ENCODE data around the gene ARF1. TPM values are rescaled to one million over a fixed set of nuclear protein-coding genes. Genes with fewer than 3 reads are reported as not detected.

Gene ARF1
- total and polyA plus RNA-seq, 2 of the 13 experiments (the other 11 are each of a cell fraction or from before 2014, with no cell fraction given), result 186 to 327 TPM

DNA sequence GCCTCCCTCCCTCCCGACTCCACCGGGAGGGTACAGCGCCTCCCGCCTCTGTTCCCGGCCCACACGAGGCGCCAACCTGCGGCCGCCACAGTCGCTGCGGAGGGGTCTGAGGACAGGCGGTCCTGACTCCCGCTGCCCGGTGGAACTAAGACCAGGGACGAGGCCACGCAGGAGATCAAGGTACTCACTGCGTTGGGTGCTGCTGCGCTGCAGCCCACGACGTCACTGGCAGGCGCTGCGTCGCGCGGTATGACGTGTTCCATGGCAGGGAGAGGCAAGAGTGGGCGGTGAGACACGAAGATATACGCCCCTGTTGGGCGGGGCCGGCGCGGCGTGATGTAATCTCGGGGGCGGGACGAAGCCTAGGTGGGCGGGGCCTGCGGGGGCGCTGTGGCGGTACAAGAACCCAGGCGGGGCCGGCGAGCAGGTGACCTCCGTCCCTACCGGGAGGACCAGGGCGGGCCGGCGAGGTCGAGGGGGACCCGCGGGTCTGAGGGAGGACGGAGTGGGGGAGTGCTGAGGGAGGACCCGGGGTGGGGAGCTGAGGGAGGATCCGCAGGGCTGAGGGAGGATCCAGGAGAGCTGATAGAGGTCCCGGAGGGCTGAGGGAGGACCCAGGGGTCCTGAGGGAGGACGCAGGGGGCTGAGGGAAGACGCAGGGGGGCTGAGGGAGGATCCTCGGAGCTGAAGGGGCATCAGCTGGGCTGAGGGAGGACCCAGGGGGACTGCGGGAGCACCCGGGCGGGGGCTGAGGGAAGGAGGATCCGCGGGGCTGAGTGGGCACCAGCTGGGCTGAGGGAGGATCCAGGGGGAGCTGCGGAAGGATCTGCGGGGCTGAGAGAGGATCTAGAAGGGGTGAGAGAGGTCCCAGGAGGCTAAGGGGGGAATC is 26.8 kb downstream of the ARF1 start, which contains the start of gene MRPL55 (continued):
- TF ChIP-seq KLF6 (CRISPR knock-in tag; IDR thresholded peaks at IDR 0.05) (peak; percentile 34; the same call in 1 of the 2 replicates), TBL1XR1 (IDR thresholded peaks at IDR 0.05; ENCODE audit: borderline replicate concordance, low read length, partially characterized antibody) (no peak), KDM6A (CRISPR knock-in tag; IDR thresholded peaks at IDR 0.05; ENCODE audit: low read depth) (peak; percentile 17; the same call in 1 of the 2 replicates), NCOA5 (CRISPR knock-in tag; IDR thresholded peaks at IDR 0.05) (no peak), ZNF775 (CRISPR knock-in tag; IDR thresholded peaks at IDR 0.05; ENCODE audit: borderline replicate concordance) (no peak), ZSCAN30 (CRISPR knock-in tag; IDR thresholded peaks at IDR 0.05) (0 out of 2 replicates have a peak, but pooled peaks have one; percentile 19), SMAD3 (CRISPR knock-in tag; IDR thresholded peaks at IDR 0.05) (peak; percentile 53; the same call in 1 of the 2 replicates), NR2F1 (CRISPR knock-in tag; IDR thresholded peaks at IDR 0.05) (peak in 1 of 2 experiments; percentile 34; a peak in 1 of 4 replicates), ZNF670 (CRISPR knock-in tag; IDR thresholded peaks at IDR 0.05; ENCODE audit: borderline replicate concordance) (peak; percentile 97), SAFB2 (CRISPR knock-in tag; IDR thresholded peaks at IDR 0.05; ENCODE audit: borderline replicate concordance, low read depth) (0 out of 2 replicates have a peak, but pooled peaks have one; percentile 49), KLF13 (CRISPR knock-in tag; IDR thresholded peaks at IDR 0.05) (0 out of 2 replicates have a peak, but pooled peaks have one; percentile 62), CEBPG (CRISPR knock-in tag; IDR thresholded peaks at IDR 0.05) (peak; percentile 88), XRCC5 (optimal IDR thresholded peaks at IDR 0.05; ENCODE audit: low read length) (no peak), MED13 (CRISPR knock-in tag; IDR thresholded peaks at IDR 0.05) (peak; percentile 78)
- TF ChIP-seq, protein P1, sequence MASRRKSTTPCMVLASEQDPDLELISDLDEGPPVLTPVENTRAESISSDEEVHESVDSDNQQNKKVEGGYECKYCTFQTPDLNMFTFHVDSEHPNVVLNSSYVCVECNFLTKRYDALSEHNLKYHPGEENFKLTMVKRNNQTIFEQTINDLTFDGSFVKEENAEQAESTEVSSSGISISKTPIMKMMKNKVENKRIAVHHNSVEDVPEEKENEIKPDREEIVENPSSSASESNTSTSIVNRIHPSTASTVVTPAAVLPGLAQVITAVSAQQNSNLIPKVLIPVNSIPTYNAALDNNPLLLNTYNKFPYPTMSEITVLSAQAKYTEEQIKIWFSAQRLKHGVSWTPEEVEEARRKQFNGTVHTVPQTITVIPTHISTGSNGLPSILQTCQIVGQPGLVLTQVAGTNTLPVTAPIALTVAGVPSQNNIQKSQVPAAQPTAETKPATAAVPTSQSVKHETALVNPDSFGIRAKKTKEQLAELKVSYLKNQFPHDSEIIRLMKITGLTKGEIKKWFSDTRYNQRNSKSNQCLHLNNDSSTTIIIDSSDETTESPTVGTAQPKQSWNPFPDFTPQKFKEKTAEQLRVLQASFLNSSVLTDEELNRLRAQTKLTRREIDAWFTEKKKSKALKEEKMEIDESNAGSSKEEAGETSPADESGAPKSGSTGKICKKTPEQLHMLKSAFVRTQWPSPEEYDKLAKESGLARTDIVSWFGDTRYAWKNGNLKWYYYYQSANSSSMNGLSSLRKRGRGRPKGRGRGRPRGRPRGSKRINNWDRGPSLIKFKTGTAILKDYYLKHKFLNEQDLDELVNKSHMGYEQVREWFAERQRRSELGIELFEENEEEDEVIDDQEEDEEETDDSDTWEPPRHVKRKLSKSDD (CRISPR knock-in tag; IDR thresholded peaks at IDR 0.05; ENCODE audit: low read depth), result peak; percentile 99
- TF ChIP-seq, protein P2, sequence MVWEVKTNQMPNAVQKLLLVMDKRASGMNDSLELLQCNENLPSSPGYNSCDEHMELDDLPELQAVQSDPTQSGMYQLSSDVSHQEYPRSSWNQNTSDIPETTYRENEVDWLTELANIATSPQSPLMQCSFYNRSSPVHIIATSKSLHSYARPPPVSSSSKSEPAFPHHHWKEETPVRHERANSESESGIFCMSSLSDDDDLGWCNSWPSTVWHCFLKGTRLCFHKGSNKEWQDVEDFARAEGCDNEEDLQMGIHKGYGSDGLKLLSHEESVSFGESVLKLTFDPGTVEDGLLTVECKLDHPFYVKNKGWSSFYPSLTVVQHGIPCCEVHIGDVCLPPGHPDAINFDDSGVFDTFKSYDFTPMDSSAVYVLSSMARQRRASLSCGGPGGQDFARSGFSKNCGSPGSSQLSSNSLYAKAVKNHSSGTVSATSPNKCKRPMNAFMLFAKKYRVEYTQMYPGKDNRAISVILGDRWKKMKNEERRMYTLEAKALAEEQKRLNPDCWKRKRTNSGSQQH (CRISPR knock-in tag; IDR thresholded peaks at IDR 0.05; ENCODE audit: low read depth), result 0 out of 2 replicates have a peak, but pooled peaks have one; percentile 71
- TF ChIP-seq, protein P3, sequence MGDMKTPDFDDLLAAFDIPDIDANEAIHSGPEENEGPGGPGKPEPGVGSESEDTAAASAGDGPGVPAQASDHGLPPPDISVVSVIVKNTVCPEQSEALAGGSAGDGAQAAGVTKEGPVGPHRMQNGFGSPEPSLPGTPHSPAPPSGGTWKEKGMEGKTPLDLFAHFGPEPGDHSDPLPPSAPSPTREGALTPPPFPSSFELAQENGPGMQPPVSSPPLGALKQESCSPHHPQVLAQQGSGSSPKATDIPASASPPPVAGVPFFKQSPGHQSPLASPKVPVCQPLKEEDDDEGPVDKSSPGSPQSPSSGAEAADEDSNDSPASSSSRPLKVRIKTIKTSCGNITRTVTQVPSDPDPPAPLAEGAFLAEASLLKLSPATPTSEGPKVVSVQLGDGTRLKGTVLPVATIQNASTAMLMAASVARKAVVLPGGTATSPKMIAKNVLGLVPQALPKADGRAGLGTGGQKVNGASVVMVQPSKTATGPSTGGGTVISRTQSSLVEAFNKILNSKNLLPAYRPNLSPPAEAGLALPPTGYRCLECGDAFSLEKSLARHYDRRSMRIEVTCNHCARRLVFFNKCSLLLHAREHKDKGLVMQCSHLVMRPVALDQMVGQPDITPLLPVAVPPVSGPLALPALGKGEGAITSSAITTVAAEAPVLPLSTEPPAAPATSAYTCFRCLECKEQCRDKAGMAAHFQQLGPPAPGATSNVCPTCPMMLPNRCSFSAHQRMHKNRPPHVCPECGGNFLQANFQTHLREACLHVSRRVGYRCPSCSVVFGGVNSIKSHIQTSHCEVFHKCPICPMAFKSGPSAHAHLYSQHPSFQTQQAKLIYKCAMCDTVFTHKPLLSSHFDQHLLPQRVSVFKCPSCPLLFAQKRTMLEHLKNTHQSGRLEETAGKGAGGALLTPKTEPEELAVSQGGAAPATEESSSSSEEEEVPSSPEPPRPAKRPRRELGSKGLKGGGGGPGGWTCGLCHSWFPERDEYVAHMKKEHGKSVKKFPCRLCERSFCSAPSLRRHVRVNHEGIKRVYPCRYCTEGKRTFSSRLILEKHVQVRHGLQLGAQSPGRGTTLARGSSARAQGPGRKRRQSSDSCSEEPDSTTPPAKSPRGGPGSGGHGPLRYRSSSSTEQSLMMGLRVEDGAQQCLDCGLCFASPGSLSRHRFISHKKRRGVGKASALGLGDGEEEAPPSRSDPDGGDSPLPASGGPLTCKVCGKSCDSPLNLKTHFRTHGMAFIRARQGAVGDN (CRISPR knock-in tag; IDR thresholded peaks at IDR 0.05), result peak; percentile 89
